Endometrial microvascular endothelial cells (primary cell): ENCODE data around the gene ADARB1. TPM values are rescaled to one million over a fixed set of nuclear protein-coding genes. Genes with fewer than 3 reads are reported as not detected.

ENCODE experiments used
- in situ Hi-C: cut with HindIII; loops from 2 replicates; pipeline ENCODE4 v1.10.0; 2017; ENCODE audit warnings: low sequenced_read_pairs, low pct_unique_long_range_greater_than_20kb; ENCODE audit errors: inconsistent ontology term
- total RNA-seq: library from RNA; depleted of rRNA; stranded (reverse); fragments of >200 nt; gene quantifications from one replicate; pipeline ENCODE4 v1.2.3, GENCODE V29; 2015; ENCODE audit errors: inconsistent ontology term

The ADARB1 gene
- total RNA-seq, 1 donor from 2014 or later: 21.0 TPM

DNA sequence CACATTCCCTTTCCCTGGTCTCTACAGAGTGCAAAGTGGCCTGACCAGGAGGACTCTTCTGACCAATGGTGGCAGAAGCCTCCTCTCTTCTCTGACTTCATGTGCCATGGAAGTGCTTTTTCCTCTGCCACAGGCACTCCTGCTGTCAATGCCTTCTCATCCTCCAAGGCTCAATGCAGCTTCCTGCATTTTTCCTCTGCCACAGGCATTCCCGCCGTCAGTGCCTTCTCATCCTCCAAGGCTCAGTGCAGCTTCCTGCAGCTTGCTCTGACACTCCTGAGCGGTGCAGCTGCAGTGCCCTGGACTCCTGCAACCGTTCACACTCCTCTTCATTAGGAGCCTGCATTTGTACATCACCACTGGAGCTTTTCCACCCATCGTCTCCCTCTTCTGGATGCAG is 4.7 kb upstream of the ADARB1 start:
- in situ Hi-C loops: no loop called here

DNA sequence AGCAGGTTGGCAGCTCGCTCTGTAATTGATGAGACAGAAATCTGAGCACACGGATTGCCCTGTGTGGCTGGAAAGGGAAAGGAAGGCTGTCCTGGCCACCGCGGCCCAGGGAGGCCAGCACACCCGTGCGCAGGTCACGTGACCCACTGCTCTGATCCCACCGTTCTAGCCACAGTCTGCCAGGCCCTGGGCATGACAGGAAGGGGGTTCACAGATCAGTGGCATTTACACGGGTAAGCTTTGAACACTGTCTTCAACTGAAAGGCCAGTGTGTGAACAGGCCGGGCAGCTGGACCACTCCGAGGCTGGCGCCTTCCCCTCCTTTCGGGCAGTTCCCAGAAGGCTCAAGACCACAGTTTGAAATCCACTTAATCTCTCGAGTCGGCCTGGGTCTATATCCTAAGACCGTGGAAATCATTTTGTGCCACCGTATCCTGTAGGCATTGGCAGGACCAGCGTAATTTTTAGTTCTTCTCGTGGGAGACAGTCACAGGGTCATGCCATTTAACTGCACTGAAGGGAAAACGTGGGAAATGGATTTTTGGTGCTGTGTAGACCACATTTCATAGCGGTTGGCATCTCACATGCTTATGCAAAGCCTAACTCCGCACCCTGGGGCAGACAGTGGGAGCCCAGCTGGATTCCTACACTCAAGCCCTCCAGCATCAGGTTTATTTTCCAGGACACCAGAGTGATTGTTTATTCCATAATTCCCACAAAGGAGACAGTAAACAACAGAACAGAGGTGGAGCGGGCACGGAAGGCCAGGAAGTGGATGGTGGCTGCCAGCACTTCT is 3.1 kb upstream of the ADARB1 start:
- in situ Hi-C loops: no loop called here

DNA sequence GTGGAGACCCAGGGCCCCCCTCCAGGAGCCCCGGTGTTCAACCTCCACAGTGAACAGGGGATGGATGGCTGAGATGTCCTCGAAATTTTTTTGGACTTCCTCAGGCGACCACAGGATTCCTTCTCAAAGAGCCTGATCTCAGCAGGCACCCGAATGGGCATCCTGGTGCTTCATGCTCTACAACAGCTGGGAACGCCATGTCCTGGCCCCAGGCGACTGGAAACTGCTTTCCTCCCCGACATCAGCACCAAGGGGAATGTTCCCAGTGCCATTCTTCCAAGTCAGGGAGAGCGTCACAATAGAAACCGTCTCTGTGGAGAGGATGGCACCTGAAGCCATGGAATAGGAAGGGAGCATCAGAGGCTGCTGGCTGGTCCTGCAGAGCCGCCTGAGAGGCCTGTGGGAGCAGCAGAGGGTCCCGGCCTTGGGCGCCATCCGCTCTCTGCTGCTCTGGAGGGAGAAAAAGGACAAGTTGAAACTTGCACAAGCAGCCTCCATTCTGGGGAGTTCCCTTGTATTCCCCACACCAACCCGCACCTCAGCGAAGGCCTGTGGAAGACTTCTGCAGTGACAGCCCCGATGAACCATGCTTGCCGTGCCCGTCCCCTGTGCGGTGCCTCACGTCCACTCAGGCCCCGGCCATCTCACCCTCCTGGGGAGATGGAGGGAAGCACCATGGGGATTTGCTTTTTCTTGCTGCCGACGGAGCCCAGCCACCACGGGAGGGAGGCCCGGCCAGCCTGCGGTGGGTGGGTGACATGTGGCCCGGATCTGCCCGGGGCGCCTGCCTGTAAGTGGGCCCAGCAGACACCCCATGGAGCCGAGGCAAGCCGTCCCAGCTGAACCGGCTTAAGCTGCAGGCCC is 2.3 kb upstream of the ADARB1 start:
- in situ Hi-C loops: no loop called here

DNA sequence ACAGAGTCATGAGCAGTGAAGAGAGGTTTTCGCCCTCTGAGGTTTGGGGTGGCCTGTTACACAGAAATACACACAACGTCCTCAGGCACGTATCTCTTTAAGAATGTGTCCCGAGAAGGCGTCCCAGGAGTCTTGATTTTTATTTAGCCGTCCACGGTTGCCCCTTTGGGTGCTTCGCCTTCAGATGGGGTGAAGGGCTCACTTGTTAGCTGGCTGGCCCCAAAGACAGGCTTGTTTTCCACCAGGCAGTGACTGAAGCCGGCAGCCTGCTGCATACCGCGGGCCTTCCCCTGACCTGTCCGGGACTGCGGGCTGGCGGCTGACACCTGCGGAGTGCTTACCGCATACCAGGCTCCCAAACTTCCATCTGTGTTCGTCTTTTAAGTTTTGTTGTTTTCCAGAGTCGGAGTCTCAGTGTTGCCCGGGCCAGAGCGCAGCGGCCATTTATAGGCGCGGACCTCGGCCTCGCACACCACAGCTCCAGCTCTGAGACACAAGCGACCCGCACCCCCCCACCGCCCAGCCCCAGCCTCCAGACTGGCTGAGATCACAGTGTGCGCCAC is 1.6 kb upstream of the ADARB1 start:
- in situ Hi-C loops: no loop called here

DNA sequence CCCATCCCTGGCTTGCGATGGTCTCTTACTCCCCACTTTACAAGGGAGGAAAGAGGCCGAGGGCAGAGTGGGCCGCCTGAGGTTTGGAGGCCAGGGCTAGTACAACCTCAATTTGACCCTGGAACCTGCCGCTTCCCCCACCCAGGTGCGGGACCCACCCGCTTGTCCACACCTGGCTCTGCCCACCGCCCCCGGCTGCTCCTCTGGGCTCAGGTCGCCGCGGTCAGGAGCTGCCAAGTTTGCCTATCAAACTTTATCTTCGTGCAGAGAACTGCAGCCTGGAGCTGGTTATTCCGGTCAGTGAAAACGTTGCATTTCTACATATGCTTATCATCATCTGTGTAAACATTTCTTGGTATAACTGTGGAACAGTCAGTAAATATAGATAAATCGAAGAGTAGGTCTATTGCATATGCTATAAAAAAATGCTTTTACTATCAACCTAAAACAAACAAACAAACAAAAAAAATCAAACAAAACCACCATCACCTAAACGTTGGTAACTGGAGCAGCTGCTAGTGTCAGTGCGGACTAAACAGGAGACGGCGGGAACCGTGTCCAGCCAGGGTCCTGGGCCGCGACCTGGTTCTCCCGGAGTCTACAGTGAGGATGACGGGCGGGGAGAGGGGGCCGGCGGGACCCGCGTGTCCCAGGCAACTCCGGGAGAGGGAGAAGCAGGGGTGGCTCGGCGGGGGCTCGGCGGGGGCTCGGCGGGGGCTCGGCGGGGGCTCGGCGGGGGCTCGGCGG is 906 bp upstream of the ADARB1 start:
- in situ Hi-C loops: no loop called here

DNA sequence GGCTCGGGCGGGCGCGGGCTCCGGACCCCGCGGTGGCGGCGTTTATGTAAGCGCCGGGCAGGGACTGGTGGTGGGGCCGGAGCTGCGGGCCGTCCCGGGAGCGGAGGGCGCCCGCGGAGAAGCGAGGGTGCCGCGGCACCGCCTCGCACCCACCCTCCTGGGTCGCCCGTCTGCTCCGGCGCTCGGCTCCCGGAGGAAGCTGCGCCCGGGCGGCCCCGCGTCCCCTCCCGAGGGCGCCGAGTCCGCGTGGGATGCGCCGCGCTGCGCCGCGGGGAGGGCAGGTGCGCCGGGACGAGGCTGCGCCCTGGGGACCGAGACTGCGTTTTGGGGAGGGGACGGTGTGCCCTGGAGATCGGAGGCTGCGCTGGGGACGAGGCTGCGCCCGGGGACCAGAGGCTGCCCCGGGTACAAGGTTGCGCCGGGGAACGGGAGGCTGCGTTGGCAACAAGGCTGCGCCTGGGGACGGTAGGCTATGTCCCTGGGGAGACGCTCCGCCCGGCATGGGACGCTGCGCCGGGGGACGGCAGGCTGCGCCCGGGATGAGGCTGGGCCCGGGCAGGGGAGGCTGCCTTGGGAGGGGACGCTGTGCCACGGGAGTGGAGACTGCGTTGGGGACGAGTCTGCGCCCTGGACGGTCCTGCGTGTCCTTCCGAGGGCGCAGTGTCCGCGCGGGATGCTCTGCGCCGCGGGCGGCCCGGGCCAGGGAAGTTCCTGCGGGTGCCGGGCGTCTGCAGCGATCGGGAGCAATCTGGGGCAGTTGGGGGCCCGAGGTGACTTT is 627 bp downstream of the ADARB1 start:
- in situ Hi-C loops: no loop called here

DNA sequence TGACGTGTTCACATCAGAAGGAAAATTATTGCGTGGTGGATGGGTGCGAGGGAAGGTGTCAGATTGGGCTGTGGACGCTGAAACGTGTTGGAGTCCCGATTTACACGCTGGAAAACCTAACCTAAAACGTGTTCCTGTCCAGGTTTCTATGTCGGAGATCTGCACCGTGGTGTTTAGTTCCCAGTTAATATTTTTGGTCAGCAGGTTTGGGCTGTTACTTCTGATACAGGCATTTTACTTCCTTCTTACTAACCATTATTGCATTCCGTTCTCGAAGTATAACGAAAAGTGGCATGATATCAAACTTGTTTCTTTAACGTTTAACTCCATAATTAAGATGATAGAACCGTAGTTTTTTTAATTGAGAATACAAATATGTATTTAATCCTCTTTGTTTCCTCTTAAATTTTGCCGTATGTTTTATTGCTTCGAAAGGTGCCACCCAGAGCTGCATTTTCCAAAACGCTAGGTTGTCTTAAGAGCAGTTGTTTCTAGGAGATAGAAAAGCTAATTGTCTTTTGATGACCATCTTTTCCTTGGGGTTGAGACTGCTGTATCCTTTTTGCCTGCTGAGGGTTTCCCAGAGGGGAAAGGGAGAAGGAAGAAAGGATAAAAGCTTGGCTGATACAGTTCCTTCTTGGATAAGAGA is 1.3 kb downstream of the ADARB1 start:
- in situ Hi-C loops: no loop called here

DNA sequence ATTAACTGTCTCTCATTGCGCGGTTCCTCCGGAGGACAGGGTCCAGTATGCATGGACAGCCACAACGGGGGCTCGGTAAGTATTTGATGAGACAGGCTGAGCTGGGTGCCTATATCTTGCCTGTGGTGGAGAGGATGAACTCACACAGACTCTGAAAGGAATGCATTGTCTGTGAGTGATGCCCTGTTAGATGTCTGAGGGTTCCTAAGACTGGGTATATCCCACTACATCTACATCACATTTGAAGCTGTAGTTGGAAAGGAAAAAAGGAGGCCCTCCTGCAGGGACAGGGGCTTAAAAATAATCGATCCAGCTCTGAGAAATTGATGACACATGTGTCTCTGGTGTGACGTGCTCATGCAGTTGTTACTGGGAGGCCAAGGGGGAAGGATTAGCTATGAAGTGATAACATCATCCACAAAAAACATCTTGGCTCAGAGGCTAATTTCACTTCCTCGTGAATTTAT is 1.9 kb downstream of the ADARB1 start:
- in situ Hi-C loops: no loop called here

DNA sequence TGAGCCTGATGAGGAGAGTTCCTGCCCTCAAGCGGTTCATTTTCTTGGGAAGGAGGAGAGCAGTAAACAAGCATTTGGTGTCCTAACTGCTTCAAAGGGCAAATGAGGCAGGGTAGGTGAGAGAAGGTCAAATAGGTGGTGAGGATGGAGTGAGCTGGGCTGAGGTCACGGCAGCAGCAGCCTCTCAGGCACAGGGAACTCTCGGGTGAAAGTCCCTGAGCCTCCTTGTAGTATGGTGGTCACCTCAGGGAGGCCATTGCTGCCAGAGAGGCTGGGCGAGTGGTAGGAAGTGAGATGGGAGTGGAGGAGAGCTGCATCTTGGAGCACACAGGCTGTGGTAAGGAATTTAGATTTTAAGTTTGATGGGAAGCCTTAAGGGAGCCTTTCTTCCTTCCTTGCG is 4.0 kb downstream of the ADARB1 start:
- in situ Hi-C loops: no loop called here

DNA sequence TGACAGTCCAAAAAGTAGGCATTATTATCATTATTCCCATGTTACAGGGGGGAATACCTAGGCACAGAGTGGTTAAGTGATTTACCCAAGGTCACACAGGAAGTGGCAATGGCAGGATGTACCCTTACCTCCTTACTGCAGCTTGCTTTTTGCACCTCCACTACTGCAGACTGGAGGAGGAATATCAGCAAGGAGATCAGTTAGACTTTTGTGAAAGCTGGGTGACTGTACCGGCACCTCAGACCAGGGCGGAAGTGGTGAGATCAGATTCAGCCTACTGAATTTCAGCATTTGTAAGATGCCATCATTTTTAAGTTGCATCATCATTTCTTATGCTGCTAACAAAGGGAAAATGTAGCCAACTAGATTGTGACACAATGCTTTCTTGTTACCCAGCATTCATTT is 4.5 kb downstream of the ADARB1 start:
- in situ Hi-C loops: no loop called here

DNA sequence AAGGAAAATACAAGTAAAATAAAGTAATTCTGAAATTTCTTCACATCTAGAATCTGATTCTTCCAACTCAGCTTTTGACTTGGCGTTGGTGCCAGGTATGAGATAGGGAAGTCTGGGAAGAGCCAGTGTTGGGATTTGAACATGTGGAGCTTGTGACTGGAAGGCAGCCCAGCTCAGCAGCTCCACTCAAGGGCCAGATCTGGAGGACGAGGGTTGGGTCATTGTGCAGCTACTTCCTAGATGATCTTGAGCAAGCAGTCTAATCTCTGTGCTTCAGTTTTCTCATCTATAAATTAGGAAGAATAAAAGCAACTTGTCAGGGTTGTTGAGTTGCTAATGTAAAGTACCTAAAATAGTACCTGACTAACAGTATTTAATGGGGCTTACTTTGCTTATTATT is 5.0 kb downstream of the ADARB1 start:
- in situ Hi-C loops: no loop called here

DNA sequence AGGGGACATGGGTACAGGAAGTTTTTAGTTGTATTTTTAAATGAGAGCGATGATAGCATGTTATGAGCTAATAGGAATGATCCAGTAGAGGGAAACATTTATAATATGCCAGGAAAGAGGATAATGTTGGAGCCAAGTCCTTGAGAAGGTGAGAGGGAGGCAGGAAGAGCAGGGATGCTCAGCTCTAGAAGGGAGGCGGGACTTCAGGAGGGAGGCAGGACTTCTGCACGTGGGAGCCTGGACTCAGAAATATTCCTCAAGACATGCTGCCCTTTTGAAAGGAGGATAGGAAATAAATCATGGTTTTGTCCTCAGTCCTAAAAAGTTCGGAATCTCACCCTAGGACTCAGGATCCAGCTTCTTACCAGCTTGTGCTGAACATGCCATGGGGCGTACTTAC is 5.9 kb downstream of the ADARB1 start:
- in situ Hi-C loops: no loop called here

DNA sequence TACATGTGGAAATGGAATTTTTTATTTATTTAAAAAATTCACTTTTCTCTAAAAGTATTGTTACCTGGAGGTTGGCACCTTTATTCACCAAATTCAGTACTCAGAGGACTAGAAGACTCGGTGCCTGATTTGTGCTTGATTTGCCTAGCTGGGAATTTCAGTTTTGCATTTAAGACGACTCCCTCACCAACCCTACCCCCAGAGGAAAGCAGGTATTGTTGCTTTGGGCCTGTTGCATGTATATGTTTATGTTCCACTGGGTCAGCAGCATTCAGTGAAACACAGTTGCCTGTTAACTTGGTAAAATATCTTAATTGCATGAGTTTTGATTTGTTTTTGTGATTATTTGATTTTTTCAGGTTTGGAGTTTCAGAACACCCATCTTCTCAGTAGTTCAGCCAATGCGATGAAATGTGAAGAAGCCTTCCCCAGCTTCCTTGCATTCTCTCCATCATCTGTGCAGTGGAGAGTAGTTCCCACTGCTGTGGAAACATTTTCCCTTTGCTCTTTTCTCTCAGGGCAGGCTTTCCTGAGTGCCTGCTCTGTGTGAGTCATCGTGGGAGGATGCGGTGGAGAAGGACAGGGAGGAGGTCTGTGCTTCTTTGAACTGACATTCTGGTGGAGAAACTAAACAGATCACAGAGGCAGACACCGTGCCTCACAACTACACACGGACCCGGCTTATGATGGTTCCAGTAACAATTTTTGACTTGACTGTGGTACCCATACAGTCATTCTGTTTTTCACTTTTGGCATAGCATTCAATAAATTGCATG is 6.4 kb downstream of the ADARB1 start:
- in situ Hi-C loops: no loop called here

DNA sequence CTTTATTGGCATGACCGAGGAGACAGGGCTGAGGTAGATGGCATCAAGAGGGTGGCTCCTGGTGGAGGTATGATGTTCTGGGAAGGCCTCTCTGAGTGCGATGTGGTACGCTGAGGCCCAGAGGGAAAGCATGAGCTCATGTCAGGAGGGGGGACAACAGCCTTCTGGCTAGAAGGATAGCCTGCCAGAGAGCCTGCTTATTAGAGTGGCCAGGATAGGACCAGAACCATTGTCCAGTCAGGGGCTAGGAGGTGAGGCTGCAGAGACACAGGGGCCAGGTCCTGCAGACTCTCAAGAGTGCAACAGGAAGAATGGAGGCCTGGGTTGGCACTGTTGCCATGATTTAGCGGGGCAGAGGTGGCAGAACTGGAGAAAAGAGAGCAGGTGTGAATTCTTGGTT is 7.3 kb downstream of the ADARB1 start:
- in situ Hi-C loops: no loop called here

DNA sequence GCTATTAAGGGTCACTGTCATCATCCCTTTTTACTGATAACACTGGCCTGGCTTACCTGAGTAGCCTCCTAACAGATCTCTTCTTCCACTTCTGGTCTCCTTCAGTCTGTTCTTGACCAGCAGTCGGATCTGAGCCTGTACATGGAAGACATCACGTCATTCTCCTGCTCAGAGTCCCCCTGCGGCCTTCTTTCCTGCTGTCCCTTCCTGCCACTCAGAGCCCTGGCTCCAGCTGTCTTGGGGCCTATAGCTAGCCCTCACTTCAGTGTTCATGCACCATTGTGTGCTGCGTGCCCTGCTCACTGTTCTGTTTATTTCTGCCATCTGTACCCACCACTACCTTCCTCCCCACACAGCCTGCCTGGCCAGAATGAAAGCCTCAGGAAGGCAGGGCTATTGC is 8.4 kb downstream of the ADARB1 start:
- in situ Hi-C loops: no loop called here

DNA sequence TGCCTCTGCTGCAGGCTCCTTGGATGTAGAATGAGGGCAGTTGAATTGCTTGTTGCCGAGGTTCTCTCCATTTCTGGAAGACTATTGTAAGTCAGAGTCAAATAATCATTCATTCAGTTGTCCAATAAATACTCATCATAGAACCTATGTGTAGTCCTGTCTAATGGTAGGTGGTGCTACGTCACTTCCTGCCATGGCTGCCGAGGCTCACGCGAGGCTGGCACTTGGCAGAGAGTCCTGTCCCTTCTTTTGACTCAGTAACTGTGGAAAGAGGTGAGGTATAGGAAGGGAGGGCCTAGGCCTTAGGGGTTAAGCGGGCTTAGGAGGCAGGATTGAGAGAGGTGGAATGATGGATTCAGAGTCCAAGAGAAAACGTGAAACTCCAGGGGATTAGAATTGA is 9.7 kb downstream of the ADARB1 start:
- in situ Hi-C loops: no loop called here

DNA sequence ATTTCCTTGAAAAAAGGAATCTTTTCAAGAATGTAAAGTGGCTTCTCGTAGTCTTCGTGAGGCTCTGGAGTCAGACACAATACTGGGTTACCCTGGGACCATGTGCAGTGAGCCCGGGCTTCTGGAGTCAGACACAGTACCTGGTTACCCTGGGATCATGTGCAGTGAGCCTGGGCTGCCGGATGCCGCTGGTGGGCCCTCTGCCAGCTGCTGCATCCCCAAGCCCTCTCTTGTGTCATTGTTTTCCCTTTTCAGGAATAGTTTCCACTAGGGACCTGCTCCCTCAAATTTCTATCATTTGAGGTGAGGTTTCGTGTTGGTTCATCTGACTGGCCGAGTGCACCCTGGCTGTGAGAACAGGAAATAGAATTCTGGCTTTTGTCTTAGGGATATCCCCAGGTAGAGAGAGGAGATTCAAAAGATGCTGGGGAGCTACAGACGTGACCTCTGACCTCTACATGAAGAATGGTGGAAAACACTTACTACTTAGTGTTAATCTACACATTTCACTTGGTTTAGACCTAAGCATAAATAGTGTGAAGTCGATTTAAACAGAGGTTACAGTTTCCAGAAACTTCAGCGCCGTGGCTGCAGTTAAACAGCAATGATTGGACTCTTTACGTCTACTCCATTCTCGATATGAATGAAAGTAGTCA is 10.6 kb downstream of the ADARB1 start:
- in situ Hi-C loops: no loop called here
